Left lung (tissue), 10 donors: Measurements from ENCODE around the gene ERF. TPM values are rescaled to one million over a fixed set of nuclear protein-coding genes. Genes with fewer than 3 reads are reported as not detected.

ENCODE experiments used
- ATAC-seq: fragments of 200-7000 bp; cut with Tn5 transposase; one replicate; pipeline ENCODE4 v1.9.1; 2020; ENCODE audit warnings: moderate library complexity
- DNase-seq, 4 donors: peaks; one replicate each; pipeline ENCODE4 v3.0.0-alpha.2; 2013 to 2020
- H3K27ac ChIP-seq, 2 donors: fragments of 200-600 bp; sonication (generic) in 1 of 2; one replicate each; pipeline versions ENCODE4 v1.5.0 to v1.8.0; 2020 to 2021
- H3K27me3 ChIP-seq, 2 donors: fragments of 200-600 bp; sonication (generic) in 1 of 2; one replicate each; pipeline versions ENCODE4 v1.5.0 to v1.8.0; 2020 to 2021
- H3K36me3 ChIP-seq, 2 donors: fragments of 200-600 bp; sonication (generic) in 1 of 2; one replicate each; pipeline versions ENCODE4 v1.5.0 to v1.8.0; 2020 to 2021
- H3K4me1 ChIP-seq, 2 donors: fragments of 200-600 bp; one replicate each; pipeline ENCODE4 v1.8.0; 2021
- H3K4me3 ChIP-seq, 2 donors: fragments of 200-600 bp; sonication (generic) in 1 of 2; one replicate each; pipeline versions ENCODE4 v1.5.0 to v1.8.0; 2020 to 2021; ENCODE audit warnings: mild to moderate bottlenecking in 1 of 2
- H3K9me3 ChIP-seq, 2 donors: fragments of 200-600 bp; sonication (generic) in 1 of 2; one replicate each; pipeline versions ENCODE4 v1.5.0 to v1.8.0; 2020 to 2021
- CTCF ChIP-seq, 2 donors: fragments of 200-600 bp; sonication (generic) in 1 of 2; IDR thresholded peaks; one replicate each; pipeline versions ENCODE4 v1.5.0 to v1.8.0; 2021; ENCODE audit warnings: antibody characterized with exemption in 2 of 2
- intact Hi-C, 2 donors: fragments of 100-400 bp; cut with DNase I; formaldehyde crosslinking; loops; one replicate each; pipeline versions ENCODE4 v1.11.2 to v1.14.2; 2022
- polyA plus RNA-seq, 6 donors: library from polyadenylated mRNA; unstranded; fragments of 120-200 nt; gene quantifications; one replicate each; pipeline ENCODE4 v1.2.1, GENCODE V29; 2013; ENCODE audit not compliant: insufficient read length in 6 of 6
- total RNA-seq, 2 donors: library from RNA; stranded (reverse); fragmentation: NEBNext Ultra II Directional; extraction: Animal tissue kit (Norgen Biotek cat#: 25700); gene quantifications; one replicate each; pipeline ENCODE4 v1.2.1, GENCODE V29; 2021
- donor health status: DM: no; HTN: yes; CAD: no.
- donor health status: DM: no; HTN: no; CAD: no.

Gene ERF
- total and polyA plus RNA-seq, 8 donors = 42.9 to 56.4 (median 48.9) TPM

DNA sequence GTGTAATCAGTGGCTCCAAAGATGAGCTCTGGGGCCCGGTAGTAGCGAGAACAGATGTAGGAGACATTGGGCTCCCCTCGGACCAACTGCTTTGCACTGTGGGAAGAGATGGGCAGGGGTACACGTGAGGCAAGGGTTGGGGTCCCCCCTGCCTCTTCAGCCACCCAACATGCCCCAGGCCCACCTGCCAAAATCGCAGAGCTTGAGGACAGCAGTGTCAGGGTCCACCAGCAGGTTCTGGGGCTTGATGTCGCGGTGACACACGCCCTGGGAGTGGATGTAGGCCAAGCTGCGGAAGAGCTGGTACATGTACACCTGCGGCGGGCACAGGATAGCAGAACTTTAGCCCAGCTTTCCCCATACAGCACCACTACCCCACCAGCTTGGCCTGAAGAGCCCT, 20.6 kb downstream of the ERF start:
- no peak for ATAC-seq
- peaks cover 0 to 93% of the 10 kb centered on the region in 2 donors for H3K36me3 ChIP-seq
- intact Hi-C loops = no loop called here
- TF ChIP-seq CTCF (IDR thresholded peaks at IDR 0.05) = no peak
- H3K9me3 ChIP-seq = no peaks in the 10 kb centered on the region
- no peak overlapping the region for H3K4me3 ChIP-seq
- H3K27me3 ChIP-seq = no peaks in the 10 kb centered on the region
- peaks cover 0 to 6% of the 10 kb centered on the region in 2 donors for H3K4me1 ChIP-seq
- no peak overlapping the region for H3K27ac ChIP-seq
- DNase-seq = peak in 1 of 4 donors; percentile 43

- Histone ChIP-seq H3K36me3 (peaks cover 0 to 93% of the 10 kb centered on the region in 2 donors), H3K4me1 (peaks cover 0 to under 1% of the 10 kb centered on the region in 2 donors), H3K27ac (no peak overlapping the region), H3K27me3 (no peaks in the 10 kb centered on the region), H3K4me3 (no peak overlapping the region), H3K9me3 (no peaks in the 10 kb centered on the region)
- no peak for TF ChIP-seq CTCF (IDR thresholded peaks at IDR 0.05)
- DNase-seq (no peak), ATAC-seq (no peak)
- intact Hi-C loops = no loop called here
Observed at GRCh38 chr19:42233678-42234292, 21.1 kb downstream of the ERF start.

GRCh38 chr19:42233106-42233505, 21.8 kb downstream of the ERF start:
- no peaks in the 10 kb centered on the region for H3K4me1 ChIP-seq
- H3K27ac ChIP-seq = no peak overlapping the region
- intact Hi-C loops = no loop called here
- ATAC-seq (no peak), DNase-seq (peak in 1 of 4 donors; percentile 23)
- H3K9me3 ChIP-seq = no peaks in the 10 kb centered on the region
- TF ChIP-seq CTCF (IDR thresholded peaks at IDR 0.05) = no peak
- no peaks in the 10 kb centered on the region for H3K27me3 ChIP-seq
- H3K36me3 ChIP-seq = peaks cover 0 to 96% of the 10 kb centered on the region in 2 donors
- no peak overlapping the region for H3K4me3 ChIP-seq

DNA sequence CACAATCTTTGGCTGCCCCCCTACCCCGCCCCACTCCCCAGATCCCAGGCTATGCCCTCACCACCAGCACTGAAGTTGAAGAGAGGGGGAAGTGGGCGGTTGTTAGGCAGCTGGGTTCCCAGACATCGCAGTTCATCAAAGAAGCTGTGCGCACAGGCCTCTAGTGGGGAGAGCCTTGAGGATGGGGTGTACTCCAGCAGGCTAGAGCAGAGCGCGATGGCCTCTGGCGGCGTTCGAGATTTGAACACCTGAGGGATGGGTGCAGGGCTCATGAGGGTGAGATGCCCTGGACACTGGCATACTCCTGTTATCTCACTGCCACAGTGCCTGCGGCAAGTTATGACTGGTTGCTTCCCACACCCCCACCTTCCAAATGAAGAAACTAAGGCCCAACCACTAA, 22.5 kb downstream of the ERF start:
- H3K4me3 ChIP-seq = no peak overlapping the region
- H3K9me3 ChIP-seq = no peaks in the 10 kb centered on the region
- intact Hi-C loops = no loop called here
- no peak for TF ChIP-seq CTCF (IDR thresholded peaks at IDR 0.05)
- no peaks in the 10 kb centered on the region for H3K4me1 ChIP-seq
- no peak overlapping the region for H3K27ac ChIP-seq
- ATAC-seq (no peak), DNase-seq (peak in 1 of 4 donors; percentile 36)
- peaks cover 0 to 99% of the 10 kb centered on the region in 2 donors for H3K36me3 ChIP-seq
- no peaks in the 10 kb centered on the region for H3K27me3 ChIP-seq

DNA sequence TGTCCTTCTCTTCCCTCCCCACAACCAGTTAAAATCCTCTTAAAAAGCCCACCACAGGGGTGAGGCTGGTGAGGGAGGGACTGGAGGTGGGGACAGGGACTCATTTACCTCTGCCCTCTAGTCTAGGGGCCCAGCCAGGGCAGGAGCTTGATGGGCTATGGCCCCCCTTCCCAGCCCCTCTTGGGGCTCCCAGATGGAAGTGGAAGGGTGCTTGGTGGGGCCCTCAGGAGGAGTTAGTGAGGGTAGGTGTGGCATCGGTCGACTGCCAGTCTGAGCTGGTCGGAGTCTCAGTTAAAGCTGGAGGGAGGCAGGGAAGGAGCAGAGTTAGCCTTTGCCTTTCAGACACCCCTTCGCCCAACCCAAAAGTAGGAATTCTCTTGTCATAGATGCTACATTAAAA, 24.4 kb downstream of the ERF start:
- intact Hi-C loops = no loop called here
- Histone ChIP-seq H3K4me1 (no peaks in the 10 kb centered on the region), H3K27me3 (no peaks in the 10 kb centered on the region), H3K4me3 (no peak overlapping the region), H3K9me3 (no peaks in the 10 kb centered on the region), H3K27ac (no peak overlapping the region), H3K36me3 (peaks cover 0 to 99% of the 10 kb centered on the region in 2 donors)
- no peak for TF ChIP-seq CTCF (IDR thresholded peaks at IDR 0.05)
- DNase-seq (peak in 1 of 4 donors; percentile 4), ATAC-seq (no peak)
